Measurements from ENCODE around the gene DAPK2. TPM values are rescaled to one million over a fixed set of nuclear protein-coding genes. Genes with fewer than 3 reads are reported as not detected.

The DAPK2 gene
- total RNA-seq, 4 donors from 2014 or later = 12.0 to 49.8 (median 25.6) TPM

- TF ChIP-seq CTCF (IDR thresholded peaks at IDR 0.05) = no peak
- ATAC-seq (ENCODE audit: low FRiP score) (no peak), DNase-seq (ENCODE audit: low spot score) (no peak)
These were observed 1.8 kb downstream of the DAPK2 start for GRCh38 chr15:64044300-64045100.

DNA sequence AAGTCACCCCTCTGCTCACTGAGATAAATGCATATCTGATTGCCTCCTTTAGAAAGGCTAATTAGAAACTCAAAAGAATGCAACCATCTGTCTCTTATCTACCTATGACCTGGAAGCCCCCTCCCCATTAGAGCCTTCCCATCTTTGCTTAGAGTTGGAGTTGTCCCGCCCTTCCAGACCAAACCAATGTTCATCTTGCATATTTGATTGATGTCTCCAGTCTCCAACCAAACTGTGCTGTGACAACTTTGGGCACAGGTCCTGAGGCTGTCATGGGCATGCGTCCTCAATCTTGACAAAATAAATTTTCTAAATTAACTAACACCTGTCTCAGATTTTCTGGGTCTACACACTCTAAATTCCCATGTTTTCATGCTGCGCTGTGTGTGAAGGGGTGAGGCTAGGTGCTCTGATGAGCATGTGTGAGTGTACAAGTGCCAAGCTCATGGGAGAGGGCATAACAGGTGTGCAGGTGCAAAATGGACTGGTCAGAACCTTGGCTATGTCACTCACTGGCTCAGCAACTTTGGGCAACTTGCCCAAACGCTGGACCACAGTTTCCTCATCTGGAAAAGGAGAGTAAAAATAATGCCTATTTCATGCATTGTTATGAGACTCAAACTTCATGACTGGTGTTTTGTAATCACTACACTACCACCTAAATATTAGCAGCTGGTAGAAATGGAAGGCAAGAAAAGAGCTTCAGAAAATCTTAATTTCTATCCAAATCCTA, 7.2 kb downstream of the DAPK2 start:
- no peak for ATAC-seq (ENCODE audit: low FRiP score)
- TF ChIP-seq CTCF (IDR thresholded peaks at IDR 0.05) = no peak
- no peak for DNase-seq (ENCODE audit: low spot score)

DNA sequence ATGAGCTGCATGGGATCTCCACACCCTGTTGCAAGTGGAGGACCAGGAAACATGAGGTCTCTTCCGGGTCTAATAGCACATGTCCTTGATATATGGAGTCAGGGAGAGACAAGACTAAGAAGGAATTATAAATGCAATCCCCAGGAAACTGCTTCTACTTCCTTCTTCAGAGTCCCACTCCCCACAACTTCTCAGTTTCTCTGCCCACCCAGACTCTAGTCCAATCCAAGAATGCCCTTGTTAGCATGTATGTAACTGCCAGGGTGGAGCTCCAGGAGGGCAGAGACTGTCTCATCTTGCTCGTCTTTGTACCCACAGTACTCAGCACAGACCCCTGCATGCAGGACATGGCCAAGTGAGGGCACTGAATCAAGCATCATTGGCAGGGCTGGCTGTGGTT, 8.3 kb downstream of the DAPK2 start:
- no peak for DNase-seq (ENCODE audit: low spot score)
- no peak for ATAC-seq (ENCODE audit: low FRiP score)
- no peak for TF ChIP-seq CTCF (IDR thresholded peaks at IDR 0.05)

DNA sequence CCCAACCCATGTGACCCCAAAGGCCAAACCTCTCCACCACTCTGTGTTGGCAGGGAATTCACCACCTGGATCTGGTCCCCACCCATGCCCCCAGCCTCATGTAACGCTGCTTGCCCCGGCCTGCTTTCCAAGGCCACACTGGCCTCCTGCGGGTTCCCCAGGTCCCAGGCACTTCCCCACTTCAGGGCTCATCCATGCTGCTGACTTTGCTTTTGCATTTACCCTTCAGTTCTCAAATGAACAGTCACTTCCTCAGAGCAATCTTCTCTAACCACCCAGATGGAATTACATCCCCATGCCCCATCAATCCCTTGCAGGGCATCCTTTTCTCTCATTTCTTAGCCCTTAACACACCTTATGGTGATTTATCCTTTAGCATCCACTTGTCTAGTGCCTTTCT, 9.2 kb downstream of the DAPK2 start:
- no peak for TF ChIP-seq CTCF (IDR thresholded peaks at IDR 0.05)
- no peak for DNase-seq (ENCODE audit: low spot score)
- ATAC-seq (ENCODE audit: low FRiP score) = no peak

DNA sequence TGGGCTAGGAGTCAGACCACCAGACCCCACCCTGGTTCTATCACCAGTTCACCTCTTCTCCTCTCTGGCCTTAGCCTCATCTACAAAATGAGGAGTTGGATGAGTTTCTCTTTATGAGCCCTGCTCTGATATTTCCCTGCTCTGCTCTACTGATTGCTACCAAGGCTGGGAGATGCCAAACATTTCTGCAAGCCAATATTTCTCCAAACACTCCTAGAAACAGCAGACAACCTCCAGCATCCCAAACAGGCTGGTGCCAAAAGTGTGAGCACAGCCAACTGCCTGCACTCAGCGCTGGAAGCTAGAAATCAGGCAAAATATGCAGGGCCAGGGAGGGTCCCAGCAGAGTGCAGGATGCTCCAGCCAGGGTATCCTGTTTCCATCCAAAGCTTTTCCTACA, 10.8 kb downstream of the DAPK2 start:
- TF ChIP-seq CTCF (IDR thresholded peaks at IDR 0.05) = no peak
- no peak for ATAC-seq (ENCODE audit: low FRiP score)
- no peak for DNase-seq (ENCODE audit: low spot score)

GRCh38 chr15:64034519-64034918, 11.8 kb downstream of the DAPK2 start:
- ATAC-seq (ENCODE audit: low FRiP score) = no peak
- no peak for TF ChIP-seq CTCF (IDR thresholded peaks at IDR 0.05)
- DNase-seq (ENCODE audit: low spot score) = no peak

GRCh38 chr15:64032329-64032728, 14.0 kb downstream of the DAPK2 start:
- DNase-seq (ENCODE audit: low spot score) (no peak), ATAC-seq (ENCODE audit: low FRiP score) (no peak)
- no peak for TF ChIP-seq CTCF (IDR thresholded peaks at IDR 0.05)
